Liver (tissue), 4 donors: ENCODE data around the gene AVEN. TPM values are rescaled to one million over a fixed set of nuclear protein-coding genes. Genes with fewer than 3 reads are reported as not detected.

ENCODE experiments used
- polyA plus RNA-seq, 2 donors: library from polyadenylated mRNA; stranded (reverse) in 1 of 2; unstranded in 1 of 2; fragments of 200-250 nt in 1 of 2; fragments of >200 nt in 1 of 2; fragmentation: Nextera tagmentation in 1 of 2; extraction: Ambion mirVana in 1 of 2; gene quantifications; one replicate each; pipeline versions ENCODE4 v1.2.1 to v1.2.3, GENCODE V29; 2013 to 2015
- total RNA-seq, 2 donors: library from RNA; depleted of rRNA; stranded (reverse); fragments of >200 nt; gene quantifications; one replicate each; pipeline ENCODE4 v1.2.3, GENCODE V29; 2014
- donor health status: healthy.
- donor health status: healthy.
- donor health status: healthy.

Gene AVEN
- total and polyA plus RNA-seq, 4 donors, result 5.3 to 12.4 (median 7.0) TPM

Other genes with a start within 250 kb of the AVEN start
- gene CHRM5, start 70.7 kb downstream of the AVEN start, total RNA-seq, result not detected
- gene CHRM5, start 70.7 kb downstream of the AVEN start, polyA plus RNA-seq, result under 1 TPM in 1 of 2 donors, not detected in 1; 0.38 TPM
- 10 to 100 TPM; 26.7 to 29.9 TPM for gene EMC7, start 62.7 kb upstream of the AVEN start, total RNA-seq
- gene EMC7, start 62.7 kb upstream of the AVEN start, polyA plus RNA-seq, result 10 to 100 TPM; 45.3 to 58.3 TPM
- 1 to 10 TPM in 1 of 2 donors, under 1 TPM in 1; 0.98 to 1.1 TPM for gene PGBD4, start 62.9 kb upstream of the AVEN start, total RNA-seq
- gene PGBD4, start 62.9 kb upstream of the AVEN start, polyA plus RNA-seq, result under 1 TPM; 0.39 to 0.90 TPM
- 10 to 100 TPM; 24.7 to 26.2 TPM for gene KATNBL1, start 170.9 kb upstream of the AVEN start, total RNA-seq
- 10 to 100 TPM in 1 of 2 donors, 1 to 10 TPM in 1; 6.4 to 19.4 TPM for gene KATNBL1, start 170.9 kb upstream of the AVEN start, polyA plus RNA-seq
- 10 to 100 TPM; 76.8 to 81.1 TPM for gene EMC4, start 185.8 kb upstream of the AVEN start, total RNA-seq
- 10 to 100 TPM; 74.0 to 88.7 TPM for gene EMC4, start 185.8 kb upstream of the AVEN start, polyA plus RNA-seq